HG03135 (cell line): ENCODE results near the gene ROGDI.

Experiments
- ATAC-seq: cut with Tn5 transposase; IDR thresholded peaks from one replicate; pipeline ENCODE4 v1.9.1; 2021; ENCODE audit warnings: mild to moderate bottlenecking, moderate library complexity; ENCODE audit not compliant: unreplicated experiment

The ROGDI gene

GRCh38 chr16:4814542-4815173, 12.2 kb upstream of the ROGDI start:
- ATAC-seq: no peak

- ATAC-seq: no peak
Measured at GRCh38 chr16:4814046-4814445, 11.6 kb upstream of the ROGDI start.

- no peak for ATAC-seq
Measured at GRCh38 chr16:4813251-4814003, 11.0 kb upstream of the ROGDI start.

- ATAC-seq: no peak
Measured at GRCh38 chr16:4811773-4812172, 9.3 kb upstream of the ROGDI start.

- no peak for ATAC-seq
Measured at GRCh38 chr16:4811242-4811641, 8.8 kb upstream of the ROGDI start.

GRCh38 chr16:4806280-4806679, 3.8 kb upstream of the ROGDI start:
- no peak for ATAC-seq

GRCh38 chr16:4805231-4805630, 2.8 kb upstream of the ROGDI start:
- ATAC-seq: no peak

- ATAC-seq: no peak
Measured at GRCh38 chr16:4803898-4804762, 1.7 kb upstream of the ROGDI start.

GRCh38 chr16:4803401-4803844, 990 bp upstream of the ROGDI start:
- no peak for ATAC-seq

- peak; percentile 91 for ATAC-seq
Measured at GRCh38 chr16:4802659-4803287, 340 bp upstream of the ROGDI start.

GRCh38 chr16:4801051-4801961, 1.1 kb downstream of the ROGDI start:
- no peak for ATAC-seq

GRCh38 chr16:4800290-4801041, 2.0 kb downstream of the ROGDI start:
- no peak for ATAC-seq

- ATAC-seq: no peak
Measured at GRCh38 chr16:4799171-4799855, 3.1 kb downstream of the ROGDI start.

GRCh38 chr16:4798456-4798855, 4.0 kb downstream of the ROGDI start:
- no peak for ATAC-seq

GRCh38 chr16:4797805-4798252, 4.6 kb downstream of the ROGDI start:
- no peak for ATAC-seq

GRCh38 chr16:4796982-4797804, 5.2 kb downstream of the ROGDI start:
- no peak for ATAC-seq

- ATAC-seq: no peak
Measured at GRCh38 chr16:4795828-4796572, 6.4 kb downstream of the ROGDI start.
